ENCODE results near the gene SDK2.

SDK2 gene

GRCh38 chr17:73646409-73647300 is 2.4 kb upstream of the SDK2 start:
- no peaks in the 10 kb centered on the region for H3K9me3 Mint-ChIP-seq
- peaks cover 3 to 12% of the 10 kb centered on the region in 2 donors for H3K27me3 Mint-ChIP-seq
- H3K4me1 Mint-ChIP-seq, result peaks cover 18 to 32% of the 10 kb centered on the region in 2 donors
- peak in 1 of 2 donors; percentile 23 for ATAC-seq (replicated peaks)
- no peaks in the 10 kb centered on the region for H3K36me3 Mint-ChIP-seq
- no peak overlapping the region for H3K27ac Mint-ChIP-seq
- DNase-seq, result no peak
- peak overlapping the region; percentile 17 to 65 for H3K4me3 Mint-ChIP-seq

GRCh38 chr17:73645050-73645871 is 1.0 kb upstream of the SDK2 start:
- peaks cover 0 to 12% of the 10 kb centered on the region in 2 donors for H3K27me3 Mint-ChIP-seq
- no peaks in the 10 kb centered on the region for H3K36me3 Mint-ChIP-seq
- H3K9me3 Mint-ChIP-seq, result no peaks in the 10 kb centered on the region
- H3K27ac Mint-ChIP-seq, result no peak overlapping the region
- H3K4me3 Mint-ChIP-seq, result peak overlapping the region; percentile 77 to 94
- peaks cover 25 to 43% of the 10 kb centered on the region in 2 donors for H3K4me1 Mint-ChIP-seq
- DNase-seq (peak; percentile 48), ATAC-seq (replicated peaks) (peak; percentile 62 to 70)

GRCh38 chr17:73643852-73644144 is 447 bp downstream of the SDK2 start:
- Mint-ChIP-seq H3K4me1 (peaks cover 28 to 51% of the 10 kb centered on the region in 2 donors), H3K4me3 (peak overlapping the region; percentile 91 to 94), H3K27me3 (peaks cover 0 to 12% of the 10 kb centered on the region in 2 donors), H3K36me3 (no peaks in the 10 kb centered on the region), H3K9me3 (no peaks in the 10 kb centered on the region), H3K27ac (peak overlapping the region; percentile 81)
- ATAC-seq (replicated peaks), result no peak
- no peak for DNase-seq

- H3K36me3 Mint-ChIP-seq, result no peaks in the 10 kb centered on the region
- H3K4me1 Mint-ChIP-seq, result peaks cover 31 to 56% of the 10 kb centered on the region in 2 donors
- H3K4me3 Mint-ChIP-seq, result peak overlapping the region; percentile 91 to 94
- ATAC-seq (replicated peaks), result peak; percentile 53 to 57
- H3K27ac Mint-ChIP-seq, result peak overlapping the region; percentile 67
- no peak for DNase-seq
- H3K27me3 Mint-ChIP-seq, result peaks cover 0 to 10% of the 10 kb centered on the region in 2 donors
- H3K9me3 Mint-ChIP-seq, result no peaks in the 10 kb centered on the region
Observed at GRCh38 chr17:73643001-73643851, 1.0 kb downstream of the SDK2 start.

DNA sequence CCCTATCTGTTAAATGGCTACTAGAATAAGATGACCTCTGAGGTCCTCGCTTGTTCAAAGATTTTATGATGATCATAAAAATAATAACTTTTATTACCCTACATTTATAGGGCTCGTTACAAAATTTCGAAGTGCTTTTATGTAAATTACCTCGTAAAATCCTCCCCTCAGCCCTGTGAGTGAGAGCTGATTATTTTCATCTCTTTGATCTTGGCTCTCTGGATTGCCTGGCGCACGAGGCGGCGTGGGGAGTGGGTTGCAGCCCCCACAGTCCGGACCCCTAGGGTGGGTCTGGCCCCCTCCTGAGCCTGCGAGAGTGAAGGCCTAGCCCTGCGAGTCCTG is 1.6 kb downstream of the SDK2 start:
- peak overlapping the region; percentile 67 for H3K27ac Mint-ChIP-seq
- DNase-seq, result no peak
- no peaks in the 10 kb centered on the region for H3K36me3 Mint-ChIP-seq
- ATAC-seq (replicated peaks), result peak in 1 of 2 donors; percentile 2
- peaks cover 0 to 4% of the 10 kb centered on the region in 2 donors for H3K27me3 Mint-ChIP-seq
- H3K4me1 Mint-ChIP-seq, result peaks cover 33 to 62% of the 10 kb centered on the region in 2 donors
- H3K9me3 Mint-ChIP-seq, result no peaks in the 10 kb centered on the region
- H3K4me3 Mint-ChIP-seq, result peak overlapping the region; percentile 88 to 94

- peaks cover 33 to 65% of the 10 kb centered on the region in 2 donors for H3K4me1 Mint-ChIP-seq
- no peaks in the 10 kb centered on the region for H3K27me3 Mint-ChIP-seq
- no peak overlapping the region for H3K27ac Mint-ChIP-seq
- H3K9me3 Mint-ChIP-seq, result no peaks in the 10 kb centered on the region
- H3K4me3 Mint-ChIP-seq, result peak overlapping the region; percentile 62 to 79
- DNase-seq (no peak), ATAC-seq (replicated peaks) (peak; percentile 39 to 44)
- H3K36me3 Mint-ChIP-seq, result no peaks in the 10 kb centered on the region
Observed at GRCh38 chr17:73641826-73642600, 2.2 kb downstream of the SDK2 start.

DNA sequence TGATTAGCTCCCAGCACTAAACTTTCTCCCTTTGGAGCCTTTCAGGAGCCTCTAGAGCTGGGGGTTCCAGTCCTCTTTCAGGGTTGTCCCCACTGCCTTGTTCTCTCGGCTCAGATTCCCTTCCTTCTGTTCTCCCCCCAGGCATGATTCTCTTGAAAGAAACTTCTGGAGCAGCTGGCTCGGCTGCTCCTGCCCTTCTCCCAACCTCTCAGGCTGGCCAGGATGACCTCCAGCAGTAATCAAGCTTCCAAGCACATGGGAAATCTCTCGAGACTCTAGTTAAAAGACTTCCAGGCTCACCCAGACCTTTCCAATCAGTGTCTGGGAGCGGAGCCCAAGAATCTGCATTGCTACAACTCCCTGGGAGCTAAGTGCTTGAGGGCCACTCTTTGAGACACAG is 3.6 kb downstream of the SDK2 start:
- H3K27me3 Mint-ChIP-seq, result no peaks in the 10 kb centered on the region
- DNase-seq, result no peak
- peaks cover 29 to 55% of the 10 kb centered on the region in 2 donors for H3K4me1 Mint-ChIP-seq
- H3K4me3 Mint-ChIP-seq, result no peak overlapping the region
- H3K27ac Mint-ChIP-seq, result no peak overlapping the region
- H3K36me3 Mint-ChIP-seq, result no peaks in the 10 kb centered on the region
- no peaks in the 10 kb centered on the region for H3K9me3 Mint-ChIP-seq
- no peak for ATAC-seq (replicated peaks)

DNA sequence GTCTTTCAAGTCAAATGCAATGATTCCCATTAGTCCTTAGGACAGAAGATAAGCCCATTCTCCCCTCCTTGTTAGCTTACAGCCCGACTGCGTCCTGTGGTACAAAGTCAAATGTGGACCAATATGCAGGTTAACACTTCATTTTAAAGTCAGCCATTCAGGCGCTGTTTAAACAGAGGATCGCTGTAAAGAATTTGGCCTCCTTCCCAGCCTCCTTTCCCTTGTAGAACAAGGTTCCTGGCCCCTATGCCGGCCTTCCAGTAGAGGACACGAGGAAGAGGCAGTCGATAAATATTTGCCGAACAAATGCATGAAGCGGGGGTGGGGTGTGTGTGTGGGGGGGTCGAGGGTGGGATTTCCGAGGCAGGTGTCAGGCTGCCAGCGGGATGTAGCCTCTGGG is 4.3 kb downstream of the SDK2 start:
- Mint-ChIP-seq H3K27me3 (no peaks in the 10 kb centered on the region), H3K9me3 (no peaks in the 10 kb centered on the region), H3K36me3 (no peaks in the 10 kb centered on the region), H3K27ac (no peak overlapping the region), H3K4me3 (no peak overlapping the region), H3K4me1 (peaks cover 35 to 55% of the 10 kb centered on the region in 2 donors)
- ATAC-seq (replicated peaks) (no peak), DNase-seq (no peak)

DNA sequence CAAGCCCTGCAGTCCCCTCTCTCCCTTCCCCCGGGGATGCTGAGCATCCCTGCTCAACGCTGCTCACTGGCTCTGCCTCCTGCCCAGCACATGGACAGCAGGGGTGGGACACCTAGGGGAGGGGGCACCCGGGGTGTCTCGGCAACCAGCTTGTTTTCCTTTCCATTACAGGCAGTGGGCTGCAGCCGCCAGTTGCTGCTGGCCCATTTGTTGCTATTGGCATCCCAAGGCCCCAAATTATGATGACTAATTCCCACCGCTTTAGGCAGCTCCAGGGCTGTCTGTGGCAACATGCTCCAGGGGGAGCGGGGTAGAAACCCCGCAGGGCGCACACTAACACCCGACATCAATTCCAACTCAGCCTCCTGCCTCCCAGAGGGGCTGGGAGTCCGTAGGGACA is 4.9 kb downstream of the SDK2 start:
- H3K27me3 Mint-ChIP-seq, result no peaks in the 10 kb centered on the region
- DNase-seq (no peak), ATAC-seq (replicated peaks) (no peak)

DNA sequence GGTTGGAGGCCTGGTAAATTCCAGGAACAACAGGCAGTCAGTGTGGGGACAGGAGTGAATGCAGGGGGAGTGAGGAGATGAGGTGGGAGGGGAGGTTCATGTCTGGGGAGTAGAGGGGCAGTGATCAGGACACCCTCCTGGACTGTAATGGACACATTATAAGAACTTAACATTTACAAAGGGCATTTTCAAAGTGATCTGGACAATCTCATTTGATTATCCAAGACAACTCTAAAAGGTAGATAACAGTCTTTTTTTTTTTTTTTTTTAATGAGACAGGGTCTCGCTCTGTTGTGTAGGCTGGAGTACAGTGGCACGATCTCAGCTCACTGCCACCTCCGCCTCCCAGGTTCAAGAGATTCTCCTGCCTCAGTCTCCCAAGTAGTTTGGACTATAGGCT is 5.7 kb downstream of the SDK2 start:
- Mint-ChIP-seq H3K4me3 (no peak overlapping the region), H3K36me3 (no peaks in the 10 kb centered on the region), H3K9me3 (no peaks in the 10 kb centered on the region), H3K4me1 (peaks cover 33 to 53% of the 10 kb centered on the region in 2 donors), H3K27ac (no peak overlapping the region), H3K27me3 (no peaks in the 10 kb centered on the region)
- ATAC-seq (replicated peaks), result no peak
- DNase-seq, result no peak

More for the DNA sequence above, 4.9 kb downstream of the SDK2 start:
- Mint-ChIP-seq H3K27ac (no peak overlapping the region), H3K36me3 (no peaks in the 10 kb centered on the region), H3K4me3 (no peak overlapping the region), H3K4me1 (peaks cover 35 to 55% of the 10 kb centered on the region in 2 donors), H3K9me3 (no peaks in the 10 kb centered on the region)

DNA sequence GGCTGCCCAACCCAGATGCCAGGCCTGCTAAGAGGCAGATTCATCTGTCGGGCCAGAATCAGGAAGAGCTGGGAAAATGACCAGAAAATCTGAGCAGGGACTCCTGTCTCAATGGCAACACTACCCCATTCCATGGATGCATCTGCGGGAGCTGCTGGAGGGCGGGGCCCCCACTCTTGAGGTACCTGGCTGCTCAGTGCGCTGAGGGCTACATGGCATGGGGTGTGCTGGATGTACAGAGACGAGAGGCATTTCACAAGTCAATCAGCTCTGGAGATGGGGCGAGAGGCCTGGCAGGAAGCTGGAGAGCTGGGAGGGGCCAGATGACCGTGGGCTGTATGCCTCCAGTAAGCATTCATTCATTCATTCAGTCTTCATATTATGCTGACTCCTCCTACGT is 6.4 kb downstream of the SDK2 start:
- DNase-seq (no peak), ATAC-seq (replicated peaks) (no peak)
- no peaks in the 10 kb centered on the region for H3K27me3 Mint-ChIP-seq
- no peaks in the 10 kb centered on the region for H3K9me3 Mint-ChIP-seq
- peaks cover 32 to 50% of the 10 kb centered on the region in 2 donors for H3K4me1 Mint-ChIP-seq
- peak overlapping the region; percentile 20 for H3K27ac Mint-ChIP-seq
- H3K4me3 Mint-ChIP-seq, result no peak overlapping the region
- H3K36me3 Mint-ChIP-seq, result no peaks in the 10 kb centered on the region

- Mint-ChIP-seq H3K4me1 (peaks cover 26 to 36% of the 10 kb centered on the region in 2 donors), H3K27me3 (no peaks in the 10 kb centered on the region), H3K9me3 (no peaks in the 10 kb centered on the region), H3K27ac (no peak overlapping the region), H3K36me3 (no peaks in the 10 kb centered on the region), H3K4me3 (no peak overlapping the region)
- DNase-seq (no peak), ATAC-seq (replicated peaks) (no peak)
Observed at GRCh38 chr17:73635101-73635817, 9.0 kb downstream of the SDK2 start.

DNA sequence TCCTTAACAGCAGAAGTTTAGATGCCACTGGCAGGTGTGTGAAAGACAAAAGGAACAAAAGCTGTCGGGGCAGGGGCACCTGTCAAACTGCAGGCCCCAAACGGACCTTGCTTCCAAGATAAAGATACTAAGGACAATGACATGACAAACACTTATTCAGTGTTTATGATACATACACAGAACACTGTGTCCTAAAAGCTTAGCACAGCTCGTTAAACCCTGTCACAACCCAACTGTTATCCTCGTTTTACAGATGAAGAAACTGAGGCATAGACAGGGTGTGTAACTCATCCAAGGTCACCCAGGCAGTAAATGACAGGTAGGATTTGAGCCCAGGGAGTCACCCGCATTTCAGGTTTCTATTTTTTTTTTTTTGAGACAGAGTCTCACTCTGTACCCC is 9.6 kb downstream of the SDK2 start:
- Mint-ChIP-seq H3K4me1 (peaks cover 27 to 34% of the 10 kb centered on the region in 2 donors), H3K36me3 (no peaks in the 10 kb centered on the region), H3K4me3 (no peak overlapping the region)

More for the DNA sequence above, 9.6 kb downstream of the SDK2 start:
- Mint-ChIP-seq H3K27ac (no peak overlapping the region), H3K9me3 (no peaks in the 10 kb centered on the region), H3K27me3 (no peaks in the 10 kb centered on the region)
- no peak for DNase-seq
- ATAC-seq (replicated peaks), result no peak

All from stimulated activated naive B cell treated with anti-CD40 and anti-IgM and Interleukin-4, amounts not matched to agents 10 μg/mL and 1 μg/mL and 100 μg/mL, for 72 hours (primary cell).